Measurements from ENCODE around the gene LRRC40. TPM values are rescaled to one million over a fixed set of nuclear protein-coding genes. Genes with fewer than 3 reads are reported as not detected.
"Not testable (repeated sequence)": the region's sequence is repeated elsewhere in the genome, so short reads cannot be mapped to it uniquely, and the experiment has no call there.

The LRRC40 gene
- polyA plus RNA-seq, 1 experiment: 20.6 TPM

GRCh38 chr1:70196333-70196732, 9.0 kb downstream of the LRRC40 start:
- CTCF ChIA-PET: interaction anchor here (0.6 kb wide), 1 partner anchor 104 kb away, joined by 3 read pairs; no protein-coding TSS in a partner anchor
- no peak overlapping the region for H3K27ac ChIP-seq (ENCODE audit: low read depth, low read length)
- TF ChIP-seq, protein P1, sequence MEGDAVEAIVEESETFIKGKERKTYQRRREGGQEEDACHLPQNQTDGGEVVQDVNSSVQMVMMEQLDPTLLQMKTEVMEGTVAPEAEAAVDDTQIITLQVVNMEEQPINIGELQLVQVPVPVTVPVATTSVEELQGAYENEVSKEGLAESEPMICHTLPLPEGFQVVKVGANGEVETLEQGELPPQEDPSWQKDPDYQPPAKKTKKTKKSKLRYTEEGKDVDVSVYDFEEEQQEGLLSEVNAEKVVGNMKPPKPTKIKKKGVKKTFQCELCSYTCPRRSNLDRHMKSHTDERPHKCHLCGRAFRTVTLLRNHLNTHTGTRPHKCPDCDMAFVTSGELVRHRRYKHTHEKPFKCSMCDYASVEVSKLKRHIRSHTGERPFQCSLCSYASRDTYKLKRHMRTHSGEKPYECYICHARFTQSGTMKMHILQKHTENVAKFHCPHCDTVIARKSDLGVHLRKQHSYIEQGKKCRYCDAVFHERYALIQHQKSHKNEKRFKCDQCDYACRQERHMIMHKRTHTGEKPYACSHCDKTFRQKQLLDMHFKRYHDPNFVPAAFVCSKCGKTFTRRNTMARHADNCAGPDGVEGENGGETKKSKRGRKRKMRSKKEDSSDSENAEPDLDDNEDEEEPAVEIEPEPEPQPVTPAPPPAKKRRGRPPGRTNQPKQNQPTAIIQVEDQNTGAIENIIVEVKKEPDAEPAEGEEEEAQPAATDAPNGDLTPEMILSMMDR (IDR thresholded peaks at IDR 0.05; ENCODE audit: low read depth, low read length): no peak
- POLR2A ChIA-PET: no interaction called here
- H3K9me3 ChIP-seq (ENCODE audit: control insufficient read depth, insufficient read depth, low read length): no peaks in the 10 kb centered on the region
- H3K27me3 ChIP-seq (ENCODE audit: control insufficient read depth, insufficient read depth, low read length): no peaks in the 10 kb centered on the region
- H3K4me3 ChIP-seq (ENCODE audit: low read depth, low read length): no peak overlapping the region
- DNase-seq (ENCODE audit: low read depth, low spot score): no peak

- ChIA-PET POLR2A (no interaction called here), CTCF (no interaction called here)
- DNase-seq (ENCODE audit: low read depth, low spot score): no peak
- Histone ChIP-seq H3K4me3 (ENCODE audit: low read depth, low read length) (no peak overlapping the region), H3K27me3 (ENCODE audit: control insufficient read depth, insufficient read depth, low read length) (no peaks in the 10 kb centered on the region), H3K27ac (ENCODE audit: low read depth, low read length) (no peak overlapping the region), H3K9me3 (ENCODE audit: control insufficient read depth, insufficient read depth, low read length) (no peaks in the 10 kb centered on the region)
- TF ChIP-seq, protein P1 (IDR thresholded peaks at IDR 0.05; ENCODE audit: low read depth, low read length): no peak
Observed at GRCh38 chr1:70195342-70195741, 10.0 kb downstream of the LRRC40 start.

DNA sequence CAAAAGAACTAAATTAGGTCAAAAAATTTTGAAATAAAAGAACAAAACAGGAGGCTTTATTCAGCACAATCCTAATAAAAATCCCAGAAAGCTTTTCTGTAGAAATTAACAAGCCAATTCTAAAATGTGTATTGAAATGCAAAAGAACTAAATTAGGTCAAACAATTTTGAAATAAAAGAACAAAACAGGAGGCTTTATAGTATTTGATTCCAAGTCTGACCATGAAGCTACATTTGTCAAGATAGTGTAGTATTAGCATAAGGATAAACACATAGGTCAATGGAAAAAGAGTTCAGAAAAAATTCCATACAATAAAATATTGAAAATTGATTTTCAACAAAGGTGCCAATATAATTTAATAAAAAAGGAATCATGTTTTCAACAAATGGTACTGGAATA, 10.8 kb downstream of the LRRC40 start:
- ChIA-PET CTCF (no interaction called here), POLR2A (no interaction called here)
- Histone ChIP-seq H3K9me3 (ENCODE audit: control insufficient read depth, insufficient read depth, low read length) (no peaks in the 10 kb centered on the region), H3K27me3 (ENCODE audit: control insufficient read depth, insufficient read depth, low read length) (no peaks in the 10 kb centered on the region), H3K27ac (ENCODE audit: low read depth, low read length) (no peak overlapping the region), H3K4me3 (ENCODE audit: low read depth, low read length) (no peak overlapping the region)
- DNase-seq (ENCODE audit: low read depth, low spot score): no peak
- TF ChIP-seq, protein P1 (IDR thresholded peaks at IDR 0.05; ENCODE audit: low read depth, low read length): no peak

DNA sequence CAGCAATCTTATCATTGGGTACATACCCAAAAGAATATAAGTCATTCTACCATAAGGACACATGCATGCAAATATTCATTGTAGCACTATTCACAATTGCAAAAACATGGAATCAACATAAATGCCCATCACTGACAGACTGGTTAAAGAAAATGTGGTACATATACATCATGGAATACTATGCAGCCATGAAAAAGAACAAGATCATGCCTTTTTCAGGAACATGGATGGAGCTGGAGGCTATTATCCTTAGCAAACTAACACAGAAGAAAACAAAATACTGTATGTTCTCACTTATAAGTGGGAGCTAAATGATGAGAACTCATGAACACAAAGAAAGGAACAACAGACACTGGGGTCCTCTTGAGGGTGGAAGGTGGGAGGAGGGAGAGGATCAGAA, 12.9 kb downstream of the LRRC40 start:
- H3K9me3 ChIP-seq (ENCODE audit: control insufficient read depth, insufficient read depth, low read length); H3K27me3 ChIP-seq (ENCODE audit: control insufficient read depth, insufficient read depth, low read length); DNase-seq (ENCODE audit: low read depth, low spot score); H3K4me3 ChIP-seq (ENCODE audit: low read depth, low read length); H3K27ac ChIP-seq (ENCODE audit: low read depth, low read length); POLR2A ChIA-PET; CTCF ChIA-PET: not testable (repeated sequence)

- ChIA-PET CTCF (interaction anchor here (0.6 kb wide), 1 partner anchor 15 kb away, joined by 3 read pairs; no protein-coding TSS in a partner anchor), POLR2A (no interaction called here)
- no peak for DNase-seq (ENCODE audit: low read depth, low spot score)
- no peaks in the 10 kb centered on the region for H3K27me3 ChIP-seq (ENCODE audit: control insufficient read depth, insufficient read depth, low read length)
- H3K27ac ChIP-seq (ENCODE audit: low read depth, low read length): no peak overlapping the region
- H3K4me3 ChIP-seq (ENCODE audit: low read depth, low read length): no peak overlapping the region
- H3K9me3 ChIP-seq (ENCODE audit: control insufficient read depth, insufficient read depth, low read length): no peaks in the 10 kb centered on the region
- TF ChIP-seq, protein P1 (IDR thresholded peaks at IDR 0.05; ENCODE audit: low read depth, low read length): no peak
Observed at GRCh38 chr1:70190180-70190579, 15.2 kb downstream of the LRRC40 start.

- ChIA-PET CTCF (interaction anchor here (0.7 kb wide), 1 partner anchor 10 kb away, joined by 4 read pairs; no protein-coding TSS in a partner anchor), POLR2A (no interaction called here)
- no peak overlapping the region for H3K4me3 ChIP-seq (ENCODE audit: low read depth, low read length)
- no peak overlapping the region for H3K27ac ChIP-seq (ENCODE audit: low read depth, low read length)
- H3K27me3 ChIP-seq (ENCODE audit: control insufficient read depth, insufficient read depth, low read length): no peaks in the 10 kb centered on the region
- DNase-seq (ENCODE audit: low read depth, low spot score): no peak
- TF ChIP-seq, protein P1 (IDR thresholded peaks at IDR 0.05; ENCODE audit: low read depth, low read length): no peak
- no peaks in the 10 kb centered on the region for H3K9me3 ChIP-seq (ENCODE audit: control insufficient read depth, insufficient read depth, low read length)
Observed at GRCh38 chr1:70188522-70188921, 16.9 kb downstream of the LRRC40 start.

GRCh38 chr1:70185181-70185580, 20.2 kb downstream of the LRRC40 start:
- CTCF ChIA-PET; H3K27ac ChIP-seq (ENCODE audit: low read depth, low read length); DNase-seq (ENCODE audit: low read depth, low spot score); H3K9me3 ChIP-seq (ENCODE audit: control insufficient read depth, insufficient read depth, low read length); H3K4me3 ChIP-seq (ENCODE audit: low read depth, low read length); H3K27me3 ChIP-seq (ENCODE audit: control insufficient read depth, insufficient read depth, low read length); POLR2A ChIA-PET: not testable (repeated sequence)

All from AG04450 (cell line).